ENCODE results near the gene HAND2. TPM values are rescaled to one million over a fixed set of nuclear protein-coding genes. Genes with fewer than 3 reads are reported as not detected.

Gene HAND2
- total RNA-seq, 1 experiment from 2014 or later: not detected

DNA sequence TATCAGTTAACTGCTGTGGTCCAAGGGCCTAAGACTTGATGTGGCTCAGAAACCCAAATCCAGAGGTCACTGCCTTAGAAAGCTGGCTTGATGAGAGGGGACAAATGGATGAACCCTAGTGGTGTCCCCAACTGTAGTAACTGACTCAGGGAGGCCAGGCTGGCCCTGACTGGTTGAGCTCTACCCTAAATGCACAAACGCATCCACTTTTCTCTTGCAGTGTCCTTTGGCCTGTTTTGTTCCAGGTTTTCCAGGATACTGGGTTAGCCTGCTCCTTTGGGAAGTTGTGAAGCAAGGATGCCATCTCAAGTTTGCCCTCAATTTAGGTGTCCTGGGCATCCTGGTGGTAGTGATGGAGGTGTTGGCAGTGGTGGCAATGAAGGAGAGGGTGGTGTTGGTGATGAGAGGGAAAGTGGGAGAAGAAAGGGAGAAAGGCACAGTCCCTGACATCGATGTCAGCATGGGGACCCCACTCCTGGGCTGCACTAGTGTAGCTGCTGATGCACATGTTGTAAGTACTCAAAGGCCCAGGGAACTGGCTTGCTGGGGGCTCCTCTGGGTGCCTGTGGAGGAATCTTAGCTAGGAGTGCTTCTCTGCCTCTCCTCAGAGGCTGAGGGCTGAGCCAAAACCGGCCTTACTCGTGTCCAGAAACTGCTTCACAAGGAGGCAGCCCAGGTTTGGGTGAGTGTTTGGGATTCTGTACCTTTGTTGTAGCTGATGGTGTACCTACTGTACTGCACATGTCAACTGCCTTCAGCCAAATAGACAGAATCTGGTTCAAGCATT, 2.9 kb upstream of the HAND2 start:
- DNase-seq: no peak
- intact Hi-C loops (cut with micrococcal nuclease; ENCODE audit: unreplicated experiment): no loop called here
- BruUV-seq (replicated peaks): no TSS peak
- H3K4me2 ChIP-seq: no peak overlapping the region
- H3K27me3 ChIP-seq (ENCODE audit: insufficient read depth, low read depth): no peaks in the 10 kb centered on the region
- no peaks in the 10 kb centered on the region for H3K36me3 ChIP-seq (ENCODE audit: low read depth)
- H3K4me1 ChIP-seq (replicated peaks; ENCODE audit: insufficient read depth): no peaks in the 10 kb centered on the region
- no peak overlapping the region for H2AFZ ChIP-seq
- no peaks in the 10 kb centered on the region for H3K9me3 ChIP-seq (ENCODE audit: insufficient read depth, low read depth)
- no peak for TF ChIP-seq EZH2 (IDR thresholded peaks at IDR 0.05; ENCODE audit: low read depth)
- TF ChIP-seq, protein P1, sequence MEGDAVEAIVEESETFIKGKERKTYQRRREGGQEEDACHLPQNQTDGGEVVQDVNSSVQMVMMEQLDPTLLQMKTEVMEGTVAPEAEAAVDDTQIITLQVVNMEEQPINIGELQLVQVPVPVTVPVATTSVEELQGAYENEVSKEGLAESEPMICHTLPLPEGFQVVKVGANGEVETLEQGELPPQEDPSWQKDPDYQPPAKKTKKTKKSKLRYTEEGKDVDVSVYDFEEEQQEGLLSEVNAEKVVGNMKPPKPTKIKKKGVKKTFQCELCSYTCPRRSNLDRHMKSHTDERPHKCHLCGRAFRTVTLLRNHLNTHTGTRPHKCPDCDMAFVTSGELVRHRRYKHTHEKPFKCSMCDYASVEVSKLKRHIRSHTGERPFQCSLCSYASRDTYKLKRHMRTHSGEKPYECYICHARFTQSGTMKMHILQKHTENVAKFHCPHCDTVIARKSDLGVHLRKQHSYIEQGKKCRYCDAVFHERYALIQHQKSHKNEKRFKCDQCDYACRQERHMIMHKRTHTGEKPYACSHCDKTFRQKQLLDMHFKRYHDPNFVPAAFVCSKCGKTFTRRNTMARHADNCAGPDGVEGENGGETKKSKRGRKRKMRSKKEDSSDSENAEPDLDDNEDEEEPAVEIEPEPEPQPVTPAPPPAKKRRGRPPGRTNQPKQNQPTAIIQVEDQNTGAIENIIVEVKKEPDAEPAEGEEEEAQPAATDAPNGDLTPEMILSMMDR (conservative IDR thresholded peaks at IDR 0.05): no peak
- ChIA-PET CTCF (no interaction called here), POLR2A (ENCODE audit: unreplicated experiment) (no interaction called here)
- no peaks in the 10 kb centered on the region for H3K79me2 ChIP-seq (ENCODE audit: low read depth)
- no peaks in the 10 kb centered on the region for H4K20me1 ChIP-seq (ENCODE audit: insufficient read depth)
- H3K4me3 ChIP-seq: no peak overlapping the region
- no peak overlapping the region for H3K27ac ChIP-seq
- H3K9me2 ChIP-seq (ENCODE audit: insufficient read depth): no peaks in the 10 kb centered on the region
- H3F3A ChIP-seq (ENCODE audit: insufficient read depth, low read depth): no peaks in the 10 kb centered on the region

DNA sequence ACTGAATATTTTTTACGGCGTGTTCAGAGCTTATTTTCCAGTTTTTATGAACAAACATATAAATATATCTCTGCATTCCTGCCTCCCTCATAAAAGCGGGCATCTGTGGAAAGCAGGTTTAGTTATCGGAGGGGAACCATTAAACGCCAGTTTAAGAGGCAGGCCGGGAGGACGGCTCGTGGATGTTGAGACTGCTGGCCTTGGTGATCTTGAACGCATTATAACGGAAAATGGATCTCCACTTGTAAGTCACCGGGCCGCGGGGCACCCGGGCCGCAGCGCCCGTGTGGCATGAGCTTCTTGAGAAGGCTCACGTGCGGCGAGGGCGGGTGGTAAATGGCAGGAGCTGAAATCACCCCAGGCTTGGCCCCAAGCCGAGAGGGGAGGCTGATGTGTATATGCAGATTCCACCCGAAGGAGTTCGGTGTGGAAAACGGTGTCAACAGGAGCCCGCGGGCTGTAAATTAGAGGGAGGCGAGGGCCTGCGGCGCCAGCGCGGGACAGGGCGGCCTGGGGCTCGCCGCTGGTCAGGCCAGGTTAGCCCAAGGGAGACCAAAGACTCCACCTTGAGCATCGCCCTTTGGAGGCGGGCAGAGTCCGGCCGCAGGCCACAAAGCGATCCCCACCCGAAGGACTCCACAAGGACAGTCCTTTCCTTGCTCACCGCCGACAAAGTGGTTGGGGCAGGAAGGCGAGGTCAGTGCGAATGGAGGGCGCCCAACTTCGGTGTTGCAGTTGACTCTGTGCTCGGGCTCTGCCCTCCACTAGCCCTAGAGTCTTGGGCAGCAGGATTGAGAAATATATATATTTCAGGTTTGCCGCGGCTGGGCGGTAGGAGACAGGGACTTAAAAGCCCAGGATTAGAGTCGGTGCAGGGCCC, 1.3 kb upstream of the HAND2 start:
- H3K4me2 ChIP-seq: no peak overlapping the region
- H3K79me2 ChIP-seq (ENCODE audit: low read depth): no peaks in the 10 kb centered on the region
- no peaks in the 10 kb centered on the region for H3K27me3 ChIP-seq (ENCODE audit: insufficient read depth, low read depth)
- H3F3A ChIP-seq (ENCODE audit: insufficient read depth, low read depth): no peaks in the 10 kb centered on the region
- intact Hi-C loops (cut with micrococcal nuclease; ENCODE audit: unreplicated experiment): no loop called here
- TF ChIP-seq EZH2 (IDR thresholded peaks at IDR 0.05; ENCODE audit: low read depth): no peak
- TF ChIP-seq, protein P1 (conservative IDR thresholded peaks at IDR 0.05): no peak
- BruUV-seq (replicated peaks): no TSS peak
- H3K9me2 ChIP-seq (ENCODE audit: insufficient read depth): no peaks in the 10 kb centered on the region
- no peaks in the 10 kb centered on the region for H3K4me1 ChIP-seq (replicated peaks; ENCODE audit: insufficient read depth)
- no peak overlapping the region for H3K4me3 ChIP-seq
- H3K27ac ChIP-seq: no peak overlapping the region
- no peaks in the 10 kb centered on the region for H4K20me1 ChIP-seq (ENCODE audit: insufficient read depth)
- H3K36me3 ChIP-seq (ENCODE audit: low read depth): no peaks in the 10 kb centered on the region
- CTCF ChIA-PET: no interaction called here
- DNase-seq: no peak
- no peak overlapping the region for H2AFZ ChIP-seq
- no peaks in the 10 kb centered on the region for H3K9me3 ChIP-seq (ENCODE audit: insufficient read depth, low read depth)
- POLR2A ChIA-PET (ENCODE audit: unreplicated experiment): no interaction called here

DNA sequence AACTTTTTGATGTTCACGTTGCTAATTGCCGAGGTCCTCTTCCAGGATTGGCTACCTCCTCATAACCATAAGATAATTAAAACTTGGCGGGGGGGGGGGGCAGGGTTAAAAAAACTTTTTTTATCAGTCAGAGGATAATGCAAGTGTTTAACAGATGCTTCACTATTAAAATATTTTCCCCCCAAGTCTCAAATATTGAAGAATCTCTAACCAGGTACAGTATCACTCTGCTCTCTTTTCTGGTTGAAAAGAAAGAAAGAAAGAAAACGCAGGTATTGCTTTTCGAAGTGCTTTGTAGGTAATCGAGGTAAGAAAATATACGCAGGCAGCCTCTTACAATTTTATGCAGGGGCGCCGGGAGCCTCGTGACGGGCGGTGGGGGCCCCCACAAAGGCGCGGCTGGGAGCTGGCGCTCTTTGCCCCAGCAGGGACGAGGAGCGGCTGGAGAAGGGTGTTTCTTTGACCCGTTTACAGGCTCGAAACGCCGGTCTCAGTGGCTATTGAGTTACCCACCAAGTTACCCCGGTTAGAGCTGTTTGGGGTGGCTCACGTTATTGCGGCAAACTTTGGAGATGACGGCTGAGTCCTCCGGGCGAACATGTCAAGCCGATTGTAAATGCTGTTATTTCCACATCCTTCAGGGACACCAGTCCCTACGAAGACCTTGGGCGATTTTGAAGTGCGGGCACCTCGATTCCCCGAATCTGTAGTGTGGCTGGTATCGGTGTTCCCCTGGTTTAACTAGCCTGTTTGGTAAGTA, 477 bp upstream of the HAND2 start:
- DNase-seq: no peak
- intact Hi-C loops (cut with micrococcal nuclease; ENCODE audit: unreplicated experiment): no loop called here
- BruUV-seq (replicated peaks): no TSS peak
- no peaks in the 10 kb centered on the region for H3K9me3 ChIP-seq (ENCODE audit: insufficient read depth, low read depth)
- no peak overlapping the region for H3K4me2 ChIP-seq
- H3K27me3 ChIP-seq (ENCODE audit: insufficient read depth, low read depth): no peaks in the 10 kb centered on the region
- ChIA-PET POLR2A (ENCODE audit: unreplicated experiment) (no interaction called here), CTCF (no interaction called here)
- no peak overlapping the region for H3K4me3 ChIP-seq
- H3F3A ChIP-seq (ENCODE audit: insufficient read depth, low read depth): no peaks in the 10 kb centered on the region
- no peaks in the 10 kb centered on the region for H3K36me3 ChIP-seq (ENCODE audit: low read depth)
- no peaks in the 10 kb centered on the region for H3K4me1 ChIP-seq (replicated peaks; ENCODE audit: insufficient read depth)
- H2AFZ ChIP-seq: no peak overlapping the region
- H3K79me2 ChIP-seq (ENCODE audit: low read depth): no peaks in the 10 kb centered on the region
- no peaks in the 10 kb centered on the region for H4K20me1 ChIP-seq (ENCODE audit: insufficient read depth)
- H3K9me2 ChIP-seq (ENCODE audit: insufficient read depth): no peaks in the 10 kb centered on the region
- TF ChIP-seq EZH2 (IDR thresholded peaks at IDR 0.05; ENCODE audit: low read depth): no peak
- TF ChIP-seq, protein P1 (conservative IDR thresholded peaks at IDR 0.05): no peak
- no peak overlapping the region for H3K27ac ChIP-seq
